Trophoblast cell (in vitro differentiated cells and primary cell): ENCODE data around the gene CLDN15.

Source experiments
- DNase-seq, 2 donors: peaks; one replicate each; pipeline ENCODE4 v3.0.0-alpha.2; 2016
- H2AFZ ChIP-seq: 2 replicates; pipeline ENCODE4 v1.6.1; 2013; ENCODE audit warnings: low read length, moderate library complexity, mild to moderate bottlenecking; ENCODE audit not compliant: insufficient read depth, poor library complexity
- H2AK5ac ChIP-seq: 2 replicates; pipeline ENCODE4 v1.6.1; 2013; ENCODE audit warnings: mild to moderate bottlenecking, low read length
- H2BK120ac ChIP-seq: 2 replicates; pipeline ENCODE4 v1.6.1; 2013; ENCODE audit warnings: low read length, mild to moderate bottlenecking, moderate library complexity; ENCODE audit not compliant: insufficient read depth, poor library complexity
- H2BK12ac ChIP-seq: 2 replicates; pipeline ENCODE4 v1.6.1; 2013; ENCODE audit warnings: mild to moderate bottlenecking, low read length, moderate library complexity
- H2BK5ac ChIP-seq: 2 replicates; pipeline ENCODE4 v1.6.1; 2013; ENCODE audit warnings: low read length, low read depth, moderate library complexity, mild to moderate bottlenecking; ENCODE audit not compliant: poor library complexity
- H3K14ac ChIP-seq: 2 replicates; pipeline ENCODE4 v1.6.1; 2013; ENCODE audit warnings: mild to moderate bottlenecking, low read length
- H3K18ac ChIP-seq: 2 replicates; pipeline ENCODE4 v1.6.1; 2013; ENCODE audit warnings: mild to moderate bottlenecking, low read length
- H3K23ac ChIP-seq: 2 replicates; pipeline ENCODE4 v1.6.1; 2013; ENCODE audit warnings: low read length
- H3K27ac ChIP-seq: 2 replicates; pipeline ENCODE4 v1.5.1; 2013; ENCODE audit warnings: low read depth, mild to moderate bottlenecking, inconsistent platforms, low read length, moderate library complexity
- H3K27me3 ChIP-seq: 2 replicates; pipeline ENCODE4 v1.6.1; 2013; ENCODE audit warnings: inconsistent platforms, mild to moderate bottlenecking, low read length, moderate library complexity; ENCODE audit not compliant: insufficient read depth
- H3K36me3 ChIP-seq, 2 experiments: 1 replicate in 1 of 2; 2 replicates in 1 of 2; pipeline ENCODE4 v1.6.1; 2013; ENCODE audit warnings: low read length in 2 of 2, mild to moderate bottlenecking in 2 of 2, moderate library complexity in 1 of 2; ENCODE audit not compliant: insufficient read depth in 2 of 2, control insufficient read depth in 1 of 2
- H3K4ac ChIP-seq: 2 replicates; pipeline ENCODE4 v1.6.1; 2013; ENCODE audit warnings: low read depth, mild to moderate bottlenecking, low read length, moderate library complexity
- H3K4me1 ChIP-seq, 2 experiments: 1 replicate in 1 of 2; 2 replicates in 1 of 2; pipeline ENCODE4 v1.6.1; 2013; ENCODE audit warnings: low read length in 2 of 2, mild to moderate bottlenecking in 2 of 2, moderate library complexity in 1 of 2; ENCODE audit not compliant: insufficient read depth in 2 of 2, control insufficient read depth in 1 of 2
- H3K4me2 ChIP-seq: 2 replicates; pipeline ENCODE4 v1.6.1; 2013; ENCODE audit warnings: inconsistent platforms, mild to moderate bottlenecking, low read length, moderate library complexity
- H3K4me3 ChIP-seq: 2 replicates; pipeline ENCODE4 v1.5.1; 2013; ENCODE audit warnings: mild to moderate bottlenecking, low read depth, low read length, inconsistent platforms
- H3K79me1 ChIP-seq: one replicate; pipeline ENCODE4 v1.6.1; 2013; ENCODE audit warnings: low read length
- H3K79me2 ChIP-seq: 2 replicates; pipeline ENCODE4 v1.6.1; 2013; ENCODE audit warnings: low read length, mild to moderate bottlenecking; ENCODE audit not compliant: control insufficient read depth, insufficient read depth, poor library complexity
- H3K9ac ChIP-seq: 2 replicates; pipeline ENCODE4 v1.6.1; 2013; ENCODE audit warnings: mild to moderate bottlenecking, low read length
- H3K9me3 ChIP-seq: 2 replicates; pipeline ENCODE4 v1.6.1; 2013; ENCODE audit warnings: low read depth, mild to moderate bottlenecking, control low read depth, inconsistent platforms, low read length; ENCODE audit not compliant: insufficient read depth
- H4K12ac ChIP-seq: 2 replicates; pipeline ENCODE4 v1.6.1; 2013; ENCODE audit warnings: low read depth, mild to moderate bottlenecking, low read length, moderate library complexity
- H4K8ac ChIP-seq: 2 replicates; pipeline ENCODE4 v1.6.1; 2013; ENCODE audit warnings: low read depth, mild to moderate bottlenecking, low read length, moderate library complexity
- H4K91ac ChIP-seq: one replicate; pipeline ENCODE4 v1.6.1; 2013; ENCODE audit warnings: low read depth, mild to moderate bottlenecking, low read length, moderate library complexity
- WGBS: extraction: QIAGEN DNeasy Blood & Tissue Kit; methylation state at CpG from one replicate; pipeline ENCODE4 v1.1.7; 2013; ENCODE audit warnings: missing lambda C conversion rate; ENCODE audit not compliant: insufficient read length, insufficient coverage; ENCODE audit errors: extremely low coverage; 5-methylcytosine and 5-hydroxymethylcytosine counted together

Gene CLDN15

GRCh38 chr7:101217388-101218235 lies 20.0 kb downstream of the CLDN15 start, which contains the start of the genes PLOD3 and ZNHIT1:
TSS of gene PLOD3 (minus strand) at chr7:101217581. CDS start at chr7:101217274, 307 bp downstream.
TSS of gene ZNHIT1 (plus strand) at chr7:101218165. CDS start at chr7:101218196, 31 bp downstream.
- Histone ChIP-seq H3K14ac (peak within 1 kb of the TSS; percentile 83), H4K12ac (peak within 1 kb of the TSS; percentile 78), H3K27me3 (no peaks in the 10 kb centered on the region), H2BK5ac (peak within 1 kb of the TSS; percentile 77), H3K36me3 (peaks cover 7 to 20% of the 10 kb centered on the region in 2 experiments), H3K79me1 (peaks cover 13% of the 10 kb centered on the region), H3K4me3 (peak within 1 kb of the TSS; percentile 85), H2BK12ac (no peak within 1 kb of the TSS), H4K91ac (peak within 1 kb of the TSS; percentile 91), H3K4me2 (peak within 1 kb of the TSS; percentile 77), H3K27ac (peak within 1 kb of the TSS; percentile 82), H3K4me1 (peaks cover 10 to 16% of the 10 kb centered on the region in 2 experiments), H3K79me2 (peaks cover 13% of the 10 kb centered on the region), H3K9me3 (no peaks in the 10 kb centered on the region), H2BK120ac (peak within 1 kb of the TSS; percentile 74), H3K18ac (peak within 1 kb of the TSS; percentile 84), H3K4ac (peak within 1 kb of the TSS; percentile 80), H3K9ac (peak within 1 kb of the TSS; percentile 83), H4K8ac (peak within 1 kb of the TSS; percentile 83), H3K23ac (no peak within 1 kb of the TSS), H2AK5ac (peak within 1 kb of the TSS; percentile 67), H2AFZ (peak within 1 kb of the TSS; percentile 83)
- DNase-seq: peak; percentile 96 to 100
- WGBS: no CpG with 5 or more reads among the region's 57 CpGs

- peak overlapping the region; percentile 84 for H3K18ac ChIP-seq
- peak overlapping the region; percentile 80 for H3K4ac ChIP-seq
- H3K9me3 ChIP-seq: no peaks in the 10 kb centered on the region
- H2BK5ac ChIP-seq: peak overlapping the region; percentile 44
- H2BK120ac ChIP-seq: peak overlapping the region; percentile 61
- peak overlapping the region; percentile 83 for H2AFZ ChIP-seq
- H4K8ac ChIP-seq: peak overlapping the region; percentile 83
- peaks cover 13% of the 10 kb centered on the region for H3K79me1 ChIP-seq
- peaks cover 10 to 22% of the 10 kb centered on the region in 2 experiments for H3K36me3 ChIP-seq
- peak overlapping the region; percentile 86 for H4K91ac ChIP-seq
- WGBS: no CpG with 5 or more reads among the region's 34 CpGs
- H2BK12ac ChIP-seq: no peak overlapping the region
- peak overlapping the region; percentile 59 for H4K12ac ChIP-seq
- H3K14ac ChIP-seq: peak overlapping the region; percentile 82
- H3K23ac ChIP-seq: no peak overlapping the region
- H3K9ac ChIP-seq: peak overlapping the region; percentile 64
- no peaks in the 10 kb centered on the region for H3K27me3 ChIP-seq
- H3K4me2 ChIP-seq: peak overlapping the region; percentile 71
- H3K79me2 ChIP-seq: peaks cover 13% of the 10 kb centered on the region
- H3K27ac ChIP-seq: peak overlapping the region; percentile 20
- peak overlapping the region; percentile 78 for H3K4me3 ChIP-seq
- H3K4me1 ChIP-seq: peaks cover 10 to 16% of the 10 kb centered on the region in 2 experiments
- DNase-seq: no peak
- H2AK5ac ChIP-seq: peak overlapping the region; percentile 67
Measured at GRCh38 chr7:101216860-101217387, 20.7 kb downstream of the CLDN15 start.

GRCh38 chr7:101216001-101216859 lies 21.4 kb downstream of the CLDN15 start:
- H2AK5ac ChIP-seq: peak overlapping the region; percentile 63
- peak overlapping the region; percentile 33 for H3K14ac ChIP-seq
- no CpG with 5 or more reads among the region's 31 CpGs for WGBS
- H3K9me3 ChIP-seq: no peaks in the 10 kb centered on the region
- H4K91ac ChIP-seq: peak overlapping the region; percentile 86
- peak overlapping the region; percentile 71 for H3K4me2 ChIP-seq
- peak overlapping the region; percentile 13 for H3K9ac ChIP-seq
- no peak overlapping the region for H2BK120ac ChIP-seq
- peak overlapping the region; percentile 78 for H3K4me3 ChIP-seq
- peaks cover 17 to 29% of the 10 kb centered on the region in 2 experiments for H3K36me3 ChIP-seq
- peaks cover 13% of the 10 kb centered on the region for H3K79me1 ChIP-seq
- H3K23ac ChIP-seq: no peak overlapping the region
- peak overlapping the region; percentile 80 for H3K4ac ChIP-seq
- H2BK12ac ChIP-seq: no peak overlapping the region
- H3K18ac ChIP-seq: peak overlapping the region; percentile 84
- peaks cover 10 to 16% of the 10 kb centered on the region in 2 experiments for H3K4me1 ChIP-seq
- H3K27ac ChIP-seq: no peak overlapping the region
- DNase-seq: peak in 1 of 2 donors; percentile 39
- peaks cover 13% of the 10 kb centered on the region for H3K79me2 ChIP-seq
- H3K27me3 ChIP-seq: no peaks in the 10 kb centered on the region
- peak overlapping the region; percentile 24 for H4K8ac ChIP-seq
- peak overlapping the region; percentile 63 for H2AFZ ChIP-seq
- H4K12ac ChIP-seq: peak overlapping the region; percentile 60
- no peak overlapping the region for H2BK5ac ChIP-seq

- peaks cover 47 to 64% of the 10 kb centered on the region in 2 experiments for H3K36me3 ChIP-seq
- no peak overlapping the region for H2BK120ac ChIP-seq
- peaks cover 5% of the 10 kb centered on the region for H3K79me1 ChIP-seq
- peaks cover 7 to 10% of the 10 kb centered on the region in 2 experiments for H3K4me1 ChIP-seq
- WGBS: no CpG with 5 or more reads among the region's 8 CpGs
- H3K79me2 ChIP-seq: peaks cover 6% of the 10 kb centered on the region
- H3K27ac ChIP-seq: no peak overlapping the region
- no peak overlapping the region for H4K12ac ChIP-seq
- no peak overlapping the region for H3K4me3 ChIP-seq
- no peaks in the 10 kb centered on the region for H3K27me3 ChIP-seq
- H2AFZ ChIP-seq: no peak overlapping the region
- H2AK5ac ChIP-seq: no peak overlapping the region
- H3K9me3 ChIP-seq: no peaks in the 10 kb centered on the region
- no peak overlapping the region for H4K91ac ChIP-seq
- no peak overlapping the region for H3K14ac ChIP-seq
- H2BK5ac ChIP-seq: no peak overlapping the region
- no peak for DNase-seq
- no peak overlapping the region for H3K18ac ChIP-seq
- H3K23ac ChIP-seq: no peak overlapping the region
- H4K8ac ChIP-seq: no peak overlapping the region
- no peak overlapping the region for H2BK12ac ChIP-seq
- H3K9ac ChIP-seq: no peak overlapping the region
- H3K4ac ChIP-seq: no peak overlapping the region
- H3K4me2 ChIP-seq: no peak overlapping the region
Measured at GRCh38 chr7:101212014-101212413, 25.6 kb downstream of the CLDN15 start.
